ENCODE results near the gene VIPR1. TPM values are rescaled to one million over a fixed set of nuclear protein-coding genes. Genes with fewer than 3 reads are reported as not detected.

VIPR1 gene
- total RNA-seq, 2 experiments from 2014 or later = 7.5 to 9.6 TPM

- ChIA-PET CTCF (interaction anchor here (0.8 to 1.5 kb wide), 5 partner anchors 17 to 228 kb away, joined by 3 to 5 read pairs (median 3); no protein-coding TSS in a partner anchor), POLR2A (no interaction called here)
- H3K9me3 Mint-ChIP-seq = no peaks in the 10 kb centered on the region
- H3K27ac Mint-ChIP-seq = no peak overlapping the region
- H3K4me3 Mint-ChIP-seq = no peak overlapping the region
- H3K27me3 Mint-ChIP-seq = no peaks in the 10 kb centered on the region
- peak; percentile 58 for DNase-seq
- H3K36me3 Mint-ChIP-seq (ENCODE audit: low read depth) = peaks cover 4% of the 10 kb centered on the region
- peaks cover 30% of the 10 kb centered on the region for H3K4me1 Mint-ChIP-seq
Observed at GRCh38 chr3:42518800-42519567, 16.5 kb downstream of the VIPR1 start.

GRCh38 chr3:42519568-42519962 is 17.1 kb downstream of the VIPR1 start:
- no peak for DNase-seq
- Mint-ChIP-seq H3K4me3 (no peak overlapping the region), H3K36me3 (ENCODE audit: low read depth) (peaks cover 4% of the 10 kb centered on the region), H3K27me3 (no peaks in the 10 kb centered on the region), H3K4me1 (peaks cover 30% of the 10 kb centered on the region), H3K9me3 (no peaks in the 10 kb centered on the region), H3K27ac (peak overlapping the region; percentile 1)
- ChIA-PET POLR2A (no interaction called here), CTCF (interaction anchor here (0.8 to 1.2 kb wide), 3 partner anchors 18 to 30 kb away, joined by 3 read pairs; no protein-coding TSS in a partner anchor)

- ChIA-PET CTCF (interaction anchor here (0.8 kb wide), 1 partner anchor 15 kb away, joined by 4 read pairs; no protein-coding TSS in a partner anchor), POLR2A (no interaction called here)
- no peaks in the 10 kb centered on the region for H3K27me3 Mint-ChIP-seq
- no peak overlapping the region for H3K4me3 Mint-ChIP-seq
- no peak for DNase-seq
- peak overlapping the region; percentile 33 for H3K27ac Mint-ChIP-seq
- peaks cover 4% of the 10 kb centered on the region for H3K36me3 Mint-ChIP-seq (ENCODE audit: low read depth)
- peaks cover 30% of the 10 kb centered on the region for H3K4me1 Mint-ChIP-seq
- no peaks in the 10 kb centered on the region for H3K9me3 Mint-ChIP-seq
Observed at GRCh38 chr3:42520336-42520735, 17.9 kb downstream of the VIPR1 start.

- no peaks in the 10 kb centered on the region for H3K27me3 Mint-ChIP-seq
- H3K4me3 Mint-ChIP-seq = no peak overlapping the region
- POLR2A ChIA-PET = no interaction called here
- H3K9me3 Mint-ChIP-seq = no peaks in the 10 kb centered on the region
- H3K27ac Mint-ChIP-seq = no peak overlapping the region
- CTCF ChIA-PET = interaction anchor here (0.8 kb wide), 1 partner anchor 14 kb away, joined by 4 read pairs; no protein-coding TSS in a partner anchor
- peaks cover 4% of the 10 kb centered on the region for H3K36me3 Mint-ChIP-seq (ENCODE audit: low read depth)
- peaks cover 27% of the 10 kb centered on the region for H3K4me1 Mint-ChIP-seq
- no peak for DNase-seq
Observed at GRCh38 chr3:42520906-42521305, 18.5 kb downstream of the VIPR1 start.

- Mint-ChIP-seq H3K27ac (no peak overlapping the region), H3K9me3 (no peaks in the 10 kb centered on the region), H3K4me1 (peaks cover 47% of the 10 kb centered on the region), H3K27me3 (no peaks in the 10 kb centered on the region), H3K36me3 (ENCODE audit: low read depth) (peaks cover 5% of the 10 kb centered on the region), H3K4me3 (no peak overlapping the region)
- POLR2A ChIA-PET = no interaction called here
- CTCF ChIA-PET = interaction anchor here (1.6 to 1.9 kb wide), 2 partner anchors 11 to 12 kb away, joined by 5 read pairs; no protein-coding TSS in a partner anchor
- DNase-seq = no peak
Observed at GRCh38 chr3:42524751-42525150, 22.3 kb downstream of the VIPR1 start.

- H3K9me3 Mint-ChIP-seq = no peaks in the 10 kb centered on the region
- CTCF ChIA-PET = interaction anchor here (0.6 to 2.1 kb wide), 3 partner anchors 11 to 254 kb away, joined by 4 to 7 read pairs (median 5); no protein-coding TSS in a partner anchor
- no peak overlapping the region for H3K4me3 Mint-ChIP-seq
- DNase-seq = no peak
- peaks cover 9% of the 10 kb centered on the region for H3K36me3 Mint-ChIP-seq (ENCODE audit: low read depth)
- H3K27me3 Mint-ChIP-seq = no peaks in the 10 kb centered on the region
- H3K27ac Mint-ChIP-seq = no peak overlapping the region
- POLR2A ChIA-PET = no interaction called here
- H3K4me1 Mint-ChIP-seq = peaks cover 47% of the 10 kb centered on the region
Observed at GRCh38 chr3:42525212-42525611, 22.8 kb downstream of the VIPR1 start.

GRCh38 chr3:42525736-42526345 is 23.4 kb downstream of the VIPR1 start:
- H3K9me3 Mint-ChIP-seq = no peaks in the 10 kb centered on the region
- H3K27me3 Mint-ChIP-seq = no peaks in the 10 kb centered on the region
- ChIA-PET CTCF (interaction anchor here (0.6 to 2.9 kb wide), 5 partner anchors 11 to 253 kb away, joined by 4 to 12 read pairs (median 7); partner anchors contain the start of gene VIPR1), POLR2A (interaction anchor here (0.9 kb wide), 1 partner anchor 58 kb away, joined by 3 read pairs; no protein-coding TSS in a partner anchor)
- H3K4me1 Mint-ChIP-seq = peaks cover 48% of the 10 kb centered on the region
- H3K36me3 Mint-ChIP-seq (ENCODE audit: low read depth) = peaks cover 11% of the 10 kb centered on the region
- H3K4me3 Mint-ChIP-seq = no peak overlapping the region
- DNase-seq = no peak
- H3K27ac Mint-ChIP-seq = no peak overlapping the region

- ChIA-PET CTCF (interaction anchor here (2.0 to 2.9 kb wide), 3 partner anchors 10 to 25 kb away, joined by 7 to 12 read pairs (median 11); partner anchors contain the start of gene VIPR1), POLR2A (interaction anchor here (0.8 to 0.9 kb wide), 2 partner anchors 22 to 57 kb away, joined by 3 read pairs; no protein-coding TSS in a partner anchor)
- peak overlapping the region; percentile 65 for H3K27ac Mint-ChIP-seq
- DNase-seq = peak; percentile 45
- H3K4me1 Mint-ChIP-seq = peaks cover 53% of the 10 kb centered on the region
- no peaks in the 10 kb centered on the region for H3K9me3 Mint-ChIP-seq
- H3K27me3 Mint-ChIP-seq = no peaks in the 10 kb centered on the region
- H3K4me3 Mint-ChIP-seq = no peak overlapping the region
- H3K36me3 Mint-ChIP-seq (ENCODE audit: low read depth) = peaks cover 8% of the 10 kb centered on the region
Observed at GRCh38 chr3:42526616-42527367, 24.3 kb downstream of the VIPR1 start.

- no peak overlapping the region for H3K4me3 Mint-ChIP-seq
Observed at GRCh38 chr3:42527368-42527917, 25.0 kb downstream of the VIPR1 start.

GRCh38 chr3:42529468-42529867 is 27.0 kb downstream of the VIPR1 start:
- ChIA-PET CTCF (interaction anchor here (0.7 to 1.2 kb wide), 3 partner anchors 28 to 119 kb away, joined by 3 to 6 read pairs (median 4); no protein-coding TSS in a partner anchor), POLR2A (no interaction called here)
- Mint-ChIP-seq H3K27ac (peak overlapping the region; percentile 54), H3K27me3 (no peaks in the 10 kb centered on the region), H3K4me1 (peaks cover 67% of the 10 kb centered on the region), H3K4me3 (no peak overlapping the region), H3K36me3 (ENCODE audit: low read depth) (peaks cover 8% of the 10 kb centered on the region), H3K9me3 (no peaks in the 10 kb centered on the region)
- peak; percentile 35 for DNase-seq

More at GRCh38 chr3:42527368-42527917, 25.0 kb downstream of the VIPR1 start:
- H3K4me1 Mint-ChIP-seq = peaks cover 60% of the 10 kb centered on the region
- CTCF ChIA-PET = interaction anchor here (2.0 to 2.9 kb wide), 2 partner anchors 9 to 25 kb away, joined by 11 to 12 read pairs; partner anchors contain the start of gene VIPR1
- peak overlapping the region; percentile 65 for H3K27ac Mint-ChIP-seq
- no peaks in the 10 kb centered on the region for H3K9me3 Mint-ChIP-seq
- peaks cover 8% of the 10 kb centered on the region for H3K36me3 Mint-ChIP-seq (ENCODE audit: low read depth)
- DNase-seq = no peak
- no peaks in the 10 kb centered on the region for H3K27me3 Mint-ChIP-seq
- POLR2A ChIA-PET = interaction anchor here (0.8 kb wide), 1 partner anchor 22 kb away, joined by 3 read pairs; no protein-coding TSS in a partner anchor

- Mint-ChIP-seq H3K27me3 (no peaks in the 10 kb centered on the region), H3K4me3 (no peak overlapping the region), H3K27ac (peak overlapping the region; percentile 54), H3K9me3 (no peaks in the 10 kb centered on the region), H3K4me1 (peaks cover 67% of the 10 kb centered on the region), H3K36me3 (ENCODE audit: low read depth) (peaks cover 8% of the 10 kb centered on the region)
- ChIA-PET CTCF (no interaction called here), POLR2A (interaction anchor here (1.1 kb wide), 1 partner anchor 28 kb away, joined by 3 read pairs; the partner anchor contains the start of gene VIPR1)
- DNase-seq = no peak
Observed at GRCh38 chr3:42530073-42530472, 27.6 kb downstream of the VIPR1 start.

GRCh38 chr3:42531470-42531869 is 29.0 kb downstream of the VIPR1 start:
- no peaks in the 10 kb centered on the region for H3K9me3 Mint-ChIP-seq
- no peak for DNase-seq
- no peaks in the 10 kb centered on the region for H3K27me3 Mint-ChIP-seq
- POLR2A ChIA-PET = no interaction called here
- H3K27ac Mint-ChIP-seq = no peak overlapping the region
- H3K4me3 Mint-ChIP-seq = no peak overlapping the region
- peaks cover 64% of the 10 kb centered on the region for H3K4me1 Mint-ChIP-seq
- peaks cover 8% of the 10 kb centered on the region for H3K36me3 Mint-ChIP-seq (ENCODE audit: low read depth)
- CTCF ChIA-PET = interaction anchor here (0.9 to 2.1 kb wide), 2 partner anchors 16 to 30 kb away, joined by 4 to 7 read pairs; partner anchors contain the start of gene VIPR1
